HepG2 (cell line): ENCODE data around the gene HEXIM1. TPM values are rescaled to one million over a fixed set of nuclear protein-coding genes. Genes with fewer than 3 reads are reported as not detected.

Source experiments
- ELF4 ChIP-seq: sonication (generic); formaldehyde crosslinking; IDR thresholded peaks from 2 replicates; pipeline ENCODE4 v1.5.0; 2020; ENCODE audit warnings: missing genetic modification reagents, mild to moderate bottlenecking, moderate library complexity, borderline replicate concordance
- FOXO1 ChIP-seq: sonication (generic); formaldehyde crosslinking; IDR thresholded peaks from 2 replicates; pipeline ENCODE4 v1.4.0; 2020; ENCODE audit warnings: missing genetic modification reagents
- MTF2 ChIP-seq: sonication (generic); formaldehyde crosslinking; IDR thresholded peaks from 2 replicates; pipeline ENCODE4 v1.5.0; 2020; ENCODE audit warnings: missing genetic modification reagents, borderline replicate concordance
- MXD3 ChIP-seq: IDR thresholded peaks from 2 replicates; pipeline ENCODE4 v1.6.1; 2016; ENCODE audit warnings: mild to moderate bottlenecking, missing biosample characterization, missing genetic modification reagents
- POLR2AphosphoS2 ChIP-seq: IDR thresholded peaks from 2 replicates; pipeline ENCODE4 v1.6.1; 2011; ENCODE audit warnings: low read depth, low read length, improper control_type of control experiment
- SALL2 ChIP-seq: sonication (generic); formaldehyde crosslinking; IDR thresholded peaks from 2 replicates; pipeline ENCODE4 v1.8.1; 2023; ENCODE audit warnings: mild to moderate bottlenecking, missing genetic modification reagents, inconsistent platforms
- SMC3 ChIP-seq: IDR thresholded peaks from 2 replicates; pipeline ENCODE4 v1.6.1; 2011; ENCODE audit warnings: low read length, improper control_type of control experiment
- YEATS2 ChIP-seq: sonication (generic); formaldehyde crosslinking; IDR thresholded peaks from 2 replicates; pipeline ENCODE4 v1.4.0; 2020; ENCODE audit warnings: missing genetic modification reagents, borderline replicate concordance
- ZBTB40 ChIP-seq, 2 experiments: fragments of 450-650 bp in 1 of 2; sonication (generic) in 1 of 2; formaldehyde crosslinking in 1 of 2; IDR thresholded peaks; 2 replicates each; pipeline versions ENCODE4 v1.6.1 to v1.8.0; 2016 to 2022; ENCODE audit warnings: antibody characterized with exemption in 1 of 2, mild to moderate bottlenecking in 1 of 2, missing genetic modification reagents in 1 of 2
- ZNF225 ChIP-seq: sonication (generic); formaldehyde crosslinking; IDR thresholded peaks from 2 replicates; pipeline ENCODE4 v1.4.0; 2020; ENCODE audit warnings: mild to moderate bottlenecking, missing genetic modification reagents
- ZNF280B ChIP-seq: sonication (generic); formaldehyde crosslinking; IDR thresholded peaks from 2 replicates; pipeline ENCODE4 v1.5.0; 2020; ENCODE audit warnings: missing genetic modification reagents, mild to moderate bottlenecking, borderline replicate concordance
- ZNF781 ChIP-seq: sonication (generic); formaldehyde crosslinking; IDR thresholded peaks from 2 replicates; pipeline ENCODE4 v1.5.1; 2020; ENCODE audit warnings: borderline replicate concordance, mild to moderate bottlenecking, missing genetic modification reagents; ENCODE audit errors: not compliant biosample characterization
- ZNF784 ChIP-seq: sonication (generic); formaldehyde crosslinking; IDR thresholded peaks from 2 replicates; pipeline ENCODE4 v1.5.1; 2020; ENCODE audit warnings: missing genetic modification reagents, mild to moderate bottlenecking, borderline replicate concordance
- ZSCAN21 ChIP-seq: sonication (generic); formaldehyde crosslinking; IDR thresholded peaks from 2 replicates; pipeline ENCODE4 v1.8.0; 2022; ENCODE audit warnings: mild to moderate bottlenecking, missing genetic modification reagents, moderate library complexity, borderline replicate concordance
- polyA plus RNA-seq, 8 experiments: library from polyadenylated mRNA; depleted of rRNA in 3 of 8; stranded (reverse) in 7 of 8; unstranded in 1 of 8; fragments of >200 nt; fragmentation: Illumina TruSeq in 4 of 8; extraction: Trizol in 4 of 8; gene quantifications; 2 replicates each; pipeline versions ENCODE4 v1.2.1 to v1.2.3, GENCODE V29; 2011 to 2016; ENCODE audit warnings: low read depth in 4 of 8, missing spikeins in 1 of 8, mixed read lengths in 1 of 8; ENCODE audit not compliant: insufficient read depth in 1 of 8
- total RNA-seq, 5 experiments: library from RNA; depleted of rRNA; stranded (reverse); fragments of >200 nt; fragmentation: Illumina TruSeq; extraction: Trizol; gene quantifications; 2 replicates each; pipeline ENCODE4 v1.2.3, GENCODE V29; 2016; ENCODE audit warnings: low read depth in 1 of 5

The HEXIM1 gene
- total and polyA plus RNA-seq, 2 of the 13 experiments (the other 11 are each of a cell fraction or from before 2014, with no cell fraction given), result 10.5 to 16.6 TPM

- TF ChIP-seq ZBTB40 (IDR thresholded peaks at IDR 0.05) (no peak), ZBTB40 (CRISPR knock-in tag; IDR thresholded peaks at IDR 0.05) (0 out of 2 replicates have a peak, but pooled peaks have one; percentile 39), ZNF781 (peak; percentile 29), ZNF225 (0 out of 2 replicates have a peak, but pooled peaks have one; percentile 41), ZNF280B (0 out of 2 replicates have a peak, but pooled peaks have one; percentile 61), POLR2AphosphoS2 (no peak), YEATS2 (CRISPR knock-in tag) (no peak), ZNF784 (CRISPR knock-in tag) (peak; percentile 50; the same call in 1 of the 2 replicates), SALL2 (CRISPR knock-in tag) (0 out of 2 replicates have a peak, but pooled peaks have one; percentile 12), MXD3 (0 out of 2 replicates have a peak, but pooled peaks have one; percentile 21), ELF4 (CRISPR knock-in tag) (no peak), SMC3 (peak; percentile 54), FOXO1 (no peak), MTF2 (CRISPR knock-in tag) (0 out of 2 replicates have a peak, but pooled peaks have one; percentile 32), ZSCAN21 (CRISPR knock-in tag) (0 out of 2 replicates have a peak, but pooled peaks have one; percentile 15)
Measured at GRCh38 chr17:45108595-45109521, 39.4 kb upstream of the HEXIM1 start (continued).
